H7 (cell line): ENCODE data around the gene SERPINA6. TPM values are rescaled to one million over a fixed set of nuclear protein-coding genes. Genes with fewer than 3 reads are reported as not detected.

Experiments
- DNase-seq: peaks from one replicate; pipeline ENCODE4 v3.0.0; 2012
- H3K27me3 ChIP-seq: 2 replicates; pipeline ENCODE4 v1.6.0; 2011; ENCODE audit warnings: mild to moderate bottlenecking, low read length; ENCODE audit not compliant: control insufficient read depth, insufficient read depth
- H3K36me3 ChIP-seq: replicated peaks from 2 replicates; pipeline ENCODE4 v1.5.1; 2011; ENCODE audit warnings: low read length; ENCODE audit not compliant: control insufficient read depth, insufficient read depth
- H3K4me3 ChIP-seq: 2 replicates; pipeline ENCODE4 v1.5.1; 2011; ENCODE audit warnings: low read depth, mild to moderate bottlenecking, control low read depth, low read length, moderate library complexity; ENCODE audit not compliant: insufficient read depth
- total RNA-seq: library from RNA; depleted of rRNA; stranded (reverse); fragments of >200 nt; shearing (Covaris generic); gene quantifications from 2 replicates; pipeline ENCODE4 v1.2.3, GENCODE V29; 2014

Gene SERPINA6
- total RNA-seq, 1 experiment from 2014 or later: not detected

DNA sequence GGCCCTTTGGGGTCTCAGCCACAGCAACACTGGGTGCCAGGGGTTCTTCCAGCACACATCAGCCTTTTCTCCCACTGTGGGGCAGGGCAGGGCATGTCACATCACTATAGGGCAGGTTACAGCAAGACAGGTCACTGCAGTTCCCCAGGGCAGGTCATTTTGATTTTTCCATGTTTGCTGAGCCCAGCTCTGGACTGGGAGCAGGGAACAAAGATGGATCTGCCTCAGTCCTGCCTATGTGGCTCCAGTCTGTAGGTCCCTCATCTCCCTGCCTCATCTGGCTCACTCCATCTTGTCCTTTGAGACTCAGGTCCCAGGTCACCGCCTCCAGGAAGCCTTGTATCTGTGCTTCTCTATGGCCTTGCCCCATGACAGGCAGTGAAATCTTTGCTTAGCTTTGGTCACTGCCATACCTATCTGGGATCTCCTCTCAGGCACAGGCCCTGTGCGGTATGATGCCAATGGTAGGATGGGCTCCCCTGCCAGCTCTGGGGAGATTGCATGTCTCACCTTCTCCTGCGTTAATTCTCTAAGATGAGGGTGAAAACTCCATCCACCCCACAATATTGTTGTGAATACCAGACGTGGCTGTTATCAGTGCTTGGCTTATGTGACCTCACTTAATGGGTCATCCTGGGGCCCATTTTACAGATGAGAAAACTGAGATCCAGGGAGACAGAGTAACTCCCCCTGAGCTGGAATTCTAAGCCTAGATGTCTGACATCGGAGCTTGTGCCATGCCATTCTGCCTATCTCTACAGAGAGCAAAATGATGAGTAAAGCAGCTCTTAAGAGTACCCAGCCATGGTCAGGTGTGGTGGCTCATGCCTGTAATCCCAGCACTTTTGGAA lies 1.5 kb downstream of the SERPINA6 start:
- H3K27me3 ChIP-seq: no peaks in the 10 kb centered on the region
- DNase-seq: no peak
- H3K36me3 ChIP-seq: no peaks in the 10 kb centered on the region
- no peak overlapping the region for H3K4me3 ChIP-seq

DNA sequence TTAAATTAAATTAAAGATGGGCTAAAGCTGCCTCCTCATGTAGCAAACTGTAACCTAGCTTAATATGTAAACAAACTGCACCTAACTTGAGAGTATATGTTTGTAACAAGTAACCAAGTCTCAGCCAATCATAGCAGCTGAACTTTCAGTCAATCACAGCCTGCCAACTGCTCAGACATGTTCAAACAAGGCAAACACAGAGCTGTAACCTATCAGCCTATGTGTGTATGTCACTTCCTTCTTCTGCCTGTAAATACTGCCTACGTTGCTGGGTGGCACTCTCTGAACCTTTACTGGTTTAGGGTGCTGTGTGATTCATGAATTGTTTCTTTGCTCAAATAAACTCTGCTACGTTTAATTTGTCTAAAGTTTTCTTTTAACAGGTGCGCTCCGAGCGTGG lies 2.9 kb downstream of the SERPINA6 start:
- no peak for DNase-seq
- Histone ChIP-seq H3K36me3 (no peaks in the 10 kb centered on the region), H3K27me3 (no peaks in the 10 kb centered on the region), H3K4me3 (no peak overlapping the region)

DNA sequence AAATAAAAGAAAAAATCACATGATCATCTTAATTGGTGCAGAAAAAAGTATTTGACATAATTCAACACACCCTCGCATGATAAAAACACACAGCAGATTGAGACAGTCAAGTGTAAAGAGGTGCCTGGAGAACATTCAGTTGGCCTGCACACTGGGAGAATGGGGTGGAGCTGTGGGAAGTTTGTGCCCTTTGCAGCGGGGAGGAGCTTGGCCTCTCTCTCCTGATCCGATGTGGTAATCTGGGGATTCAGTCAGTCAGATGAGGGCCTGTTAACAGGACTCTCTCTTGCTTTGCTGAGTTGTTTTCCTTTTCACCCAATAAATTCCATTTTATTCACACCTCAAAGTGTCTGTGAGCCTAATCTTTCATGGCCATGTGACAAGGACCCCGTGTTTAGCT lies 5.9 kb downstream of the SERPINA6 start:
- no peak for DNase-seq

DNA sequence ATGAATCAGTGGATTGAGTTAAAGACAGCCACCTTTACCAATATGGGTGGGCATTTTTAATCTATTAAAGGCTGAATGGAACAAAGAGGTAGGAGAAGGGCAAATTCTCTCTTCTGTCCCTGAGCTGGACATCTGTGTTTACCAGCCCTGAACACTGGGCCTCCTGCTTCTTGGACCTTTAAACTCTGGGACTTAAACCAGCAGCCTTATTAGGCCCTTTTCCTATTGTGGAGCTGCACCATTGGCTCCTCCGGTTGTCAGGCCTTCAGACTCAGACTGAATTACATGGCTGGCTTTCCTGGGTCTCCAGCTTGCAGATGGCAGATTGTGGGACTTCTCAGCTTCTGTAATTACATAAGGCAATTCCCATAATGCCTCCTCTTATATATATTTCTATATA lies 6.4 kb downstream of the SERPINA6 start:
- no peak for DNase-seq
- no peak overlapping the region for H3K4me3 ChIP-seq
- no peaks in the 10 kb centered on the region for H3K27me3 ChIP-seq
- H3K36me3 ChIP-seq: no peaks in the 10 kb centered on the region

More for the DNA sequence above, 5.9 kb downstream of the SERPINA6 start:
- H3K36me3 ChIP-seq: no peaks in the 10 kb centered on the region
- H3K4me3 ChIP-seq: no peak overlapping the region
- no peaks in the 10 kb centered on the region for H3K27me3 ChIP-seq

DNA sequence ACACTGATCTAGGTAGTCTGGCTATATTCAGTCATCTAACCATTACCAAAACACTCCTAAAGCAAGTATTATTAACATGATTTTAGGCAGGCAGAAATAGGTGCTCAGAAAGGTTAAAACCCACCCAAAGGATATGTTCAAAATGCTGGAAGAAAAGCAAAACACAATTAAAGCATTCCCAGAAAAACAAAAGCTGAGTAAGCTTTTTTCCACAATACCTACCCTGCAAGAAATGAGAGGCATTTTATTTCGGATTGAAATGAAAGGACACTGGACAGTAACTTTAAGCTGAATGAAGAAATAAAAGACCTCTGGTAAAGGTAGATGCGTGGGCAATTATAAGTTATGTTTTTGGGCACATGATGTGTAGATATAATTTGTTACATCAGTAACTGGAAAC lies 8.2 kb downstream of the SERPINA6 start:
- no peak for DNase-seq
- Histone ChIP-seq H3K36me3 (no peaks in the 10 kb centered on the region), H3K27me3 (no peaks in the 10 kb centered on the region), H3K4me3 (no peak overlapping the region)

DNA sequence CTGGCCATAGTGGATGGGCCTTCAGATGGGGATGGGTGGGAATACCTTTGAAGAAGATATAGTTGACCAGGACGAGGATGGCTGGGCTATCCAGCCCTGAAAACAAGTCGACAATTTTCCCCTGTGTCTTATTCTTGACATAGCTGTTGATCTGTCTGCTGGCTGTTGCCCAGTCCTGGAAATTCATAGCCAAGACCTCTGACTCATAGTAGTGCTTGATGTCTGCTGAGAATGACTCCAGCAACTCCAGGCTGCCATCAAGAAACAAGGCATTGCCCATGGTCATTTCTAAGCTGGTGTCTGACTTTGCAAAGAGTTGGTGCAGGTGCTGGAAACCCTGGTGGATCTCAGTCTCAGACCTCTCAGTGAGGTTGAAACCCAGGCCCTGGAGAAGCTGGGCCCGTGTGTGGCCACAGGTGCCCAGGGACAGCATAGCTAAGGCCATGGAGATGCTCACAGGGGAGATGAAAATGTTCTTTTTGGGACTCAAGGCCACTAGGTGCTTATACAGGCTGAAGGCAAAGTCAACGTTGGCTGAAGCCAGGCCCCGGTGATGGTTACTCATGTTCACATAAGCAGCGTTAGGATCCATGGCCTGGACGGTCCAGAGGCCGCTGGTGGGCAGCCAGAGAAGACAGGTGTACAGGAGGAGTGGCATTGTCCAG lies 9.0 kb downstream of the SERPINA6 start:
- Histone ChIP-seq H3K4me3 (no peak overlapping the region), H3K27me3 (no peaks in the 10 kb centered on the region), H3K36me3 (no peaks in the 10 kb centered on the region)
- DNase-seq: no peak

DNA sequence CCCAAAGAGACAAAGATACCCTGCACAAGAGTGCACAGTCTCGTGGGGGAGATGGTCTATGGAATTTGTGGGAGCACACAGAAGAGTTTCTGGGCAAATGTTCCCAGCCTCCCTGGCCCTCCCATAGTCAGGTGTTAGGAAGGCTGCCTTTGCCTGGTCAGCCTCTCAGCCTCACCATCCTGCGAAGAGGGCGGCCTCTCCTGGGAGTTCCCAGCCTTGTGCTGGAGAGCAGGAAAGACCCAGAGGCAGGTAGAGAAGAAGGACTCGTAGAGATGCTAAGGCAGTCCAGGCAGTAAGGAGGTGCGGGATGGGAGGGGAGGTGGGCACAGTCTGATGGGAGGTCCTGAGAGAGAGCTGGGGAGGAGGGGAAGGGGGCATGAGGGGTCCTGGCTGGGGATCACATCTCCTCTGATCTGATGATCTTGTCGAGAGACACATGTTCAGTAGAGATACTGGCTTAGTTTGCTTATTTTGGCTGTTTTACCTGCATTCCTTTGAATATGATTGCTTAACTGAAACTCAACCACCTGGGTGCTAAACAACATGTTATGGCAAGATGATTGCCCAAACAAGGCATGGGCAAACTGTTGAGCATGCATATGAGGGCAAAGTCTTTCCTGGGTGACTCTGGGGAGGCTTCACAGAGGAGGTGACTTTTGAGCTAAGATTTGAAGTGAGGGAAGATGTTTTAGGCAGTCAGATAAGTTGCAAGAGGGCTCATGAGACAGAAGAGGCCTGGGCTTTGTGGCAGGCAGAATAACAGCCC lies 10.5 kb downstream of the SERPINA6 start:
- no peak for DNase-seq
- Histone ChIP-seq H3K36me3 (no peaks in the 10 kb centered on the region), H3K27me3 (no peaks in the 10 kb centered on the region), H3K4me3 (no peak overlapping the region)

DNA sequence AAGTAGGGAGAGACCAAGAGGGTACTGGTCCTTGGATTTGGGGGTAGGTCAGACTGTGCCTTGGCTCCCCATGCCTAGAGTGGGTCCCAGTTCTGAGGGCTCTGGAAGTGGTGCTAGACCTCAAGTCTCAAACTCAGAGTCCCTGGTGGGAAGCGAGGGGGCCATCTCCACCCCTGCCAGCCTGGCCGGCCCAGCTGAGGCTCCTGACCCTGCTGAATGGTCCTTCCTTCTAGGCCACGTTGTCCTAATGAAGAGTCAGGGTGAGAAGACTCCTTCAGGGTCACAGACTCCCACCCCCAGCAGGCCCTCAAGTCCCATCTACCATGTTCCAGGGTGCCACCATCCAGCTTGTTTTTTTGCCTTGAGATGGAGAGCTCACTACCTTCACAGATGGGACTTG lies 12.9 kb downstream of the SERPINA6 start:
- H3K27me3 ChIP-seq: no peaks in the 10 kb centered on the region
- H3K36me3 ChIP-seq: no peaks in the 10 kb centered on the region
- no peak for DNase-seq
- no peak overlapping the region for H3K4me3 ChIP-seq

DNA sequence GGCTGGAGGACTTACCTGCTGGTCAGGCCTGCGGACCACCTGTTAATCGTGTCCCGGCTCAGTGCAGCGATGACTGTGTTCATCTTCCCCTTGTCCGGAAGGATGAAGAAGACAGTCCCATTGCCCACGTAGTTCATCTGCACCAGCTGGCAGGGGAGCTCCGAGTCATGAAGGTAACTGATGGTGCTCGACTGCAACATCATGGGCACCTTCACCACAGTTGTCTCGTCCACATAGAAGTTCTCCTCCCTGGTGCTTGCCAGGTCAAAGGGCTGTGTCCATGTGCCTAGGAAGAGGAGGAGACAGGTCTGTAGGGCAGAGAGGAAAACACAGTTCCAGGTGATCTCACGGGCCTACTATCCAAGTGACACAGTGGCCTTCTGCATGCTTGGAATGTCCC lies 13.4 kb downstream of the SERPINA6 start:
- no peak overlapping the region for H3K4me3 ChIP-seq
- H3K36me3 ChIP-seq: no peaks in the 10 kb centered on the region
- no peak for DNase-seq
- no peaks in the 10 kb centered on the region for H3K27me3 ChIP-seq

DNA sequence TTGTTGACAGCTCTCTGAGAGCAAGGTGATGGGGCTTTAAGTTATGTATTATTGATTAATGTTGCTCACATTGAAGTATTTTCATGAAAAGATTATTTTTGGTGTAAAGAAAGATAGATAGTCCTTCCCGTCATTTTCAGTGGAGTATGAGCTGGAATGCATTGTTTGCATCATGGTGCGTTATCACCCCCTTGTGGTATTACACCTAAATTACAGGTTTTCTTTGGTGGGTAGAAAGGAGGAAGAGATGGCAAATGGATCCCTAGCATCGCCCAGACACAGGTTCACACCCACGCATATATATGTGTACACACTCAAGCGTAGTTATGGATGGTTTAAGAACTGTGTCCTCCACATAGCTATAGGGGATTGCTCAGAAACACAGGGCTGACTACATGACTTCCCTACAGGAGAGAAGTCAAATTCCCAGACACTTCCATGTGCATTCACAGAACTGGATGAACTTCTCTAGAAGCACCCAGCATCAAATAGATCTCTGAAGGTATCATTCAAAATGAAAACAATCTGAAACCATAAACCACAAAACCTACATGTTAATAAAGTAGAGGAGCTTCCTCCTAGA lies 15.6 kb downstream of the SERPINA6 start:
- H3K36me3 ChIP-seq: no peaks in the 10 kb centered on the region
- peak; percentile 75 for DNase-seq
- no peaks in the 10 kb centered on the region for H3K27me3 ChIP-seq
- no peak overlapping the region for H3K4me3 ChIP-seq

DNA sequence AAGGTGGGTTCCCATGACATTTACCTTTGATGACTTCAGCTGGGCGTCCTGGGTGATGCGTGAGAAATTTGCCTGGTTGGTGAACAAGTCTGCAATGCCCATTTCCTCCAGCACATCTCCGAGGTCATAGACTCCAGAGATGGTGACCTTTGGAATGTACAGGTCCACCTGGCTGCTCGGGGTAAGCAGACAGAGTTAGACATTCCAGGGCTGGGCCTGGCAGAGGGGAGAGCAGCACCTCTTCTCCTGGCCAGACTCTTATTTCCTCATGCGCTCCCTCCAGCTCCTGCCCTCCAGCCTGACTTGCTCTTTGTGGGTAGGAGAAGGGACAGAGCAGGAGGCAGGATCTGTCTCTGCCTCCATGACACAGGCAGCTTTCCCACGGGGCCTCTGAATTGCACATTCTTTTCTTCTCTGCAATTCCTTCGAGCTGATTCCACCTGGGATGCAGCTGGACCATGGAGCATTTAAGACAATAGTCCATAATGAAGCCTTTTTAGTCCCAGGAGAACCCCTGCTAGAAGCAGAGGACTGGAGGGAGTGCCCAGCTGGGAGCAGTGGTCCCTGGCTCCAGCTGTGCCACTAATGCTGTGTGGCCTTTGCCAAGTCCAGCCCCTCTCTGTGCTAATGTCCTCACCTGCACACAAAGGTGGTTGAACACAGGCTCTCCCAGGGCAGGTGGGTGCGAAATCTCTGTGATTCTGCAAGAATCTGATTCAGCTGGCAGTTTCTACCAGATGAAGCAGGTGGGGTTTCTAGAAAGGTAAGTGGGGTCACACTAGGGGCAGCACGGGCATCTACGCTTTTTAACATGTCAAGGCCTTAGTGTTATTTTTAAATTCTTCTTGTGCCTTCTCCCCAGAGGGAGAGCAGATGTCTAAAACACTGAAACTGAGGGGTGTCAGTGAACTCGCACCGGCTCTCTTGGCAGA lies 16.8 kb downstream of the SERPINA6 start:
- H3K36me3 ChIP-seq: no peaks in the 10 kb centered on the region
- no peak overlapping the region for H3K4me3 ChIP-seq
- no peak for DNase-seq
- no peaks in the 10 kb centered on the region for H3K27me3 ChIP-seq

DNA sequence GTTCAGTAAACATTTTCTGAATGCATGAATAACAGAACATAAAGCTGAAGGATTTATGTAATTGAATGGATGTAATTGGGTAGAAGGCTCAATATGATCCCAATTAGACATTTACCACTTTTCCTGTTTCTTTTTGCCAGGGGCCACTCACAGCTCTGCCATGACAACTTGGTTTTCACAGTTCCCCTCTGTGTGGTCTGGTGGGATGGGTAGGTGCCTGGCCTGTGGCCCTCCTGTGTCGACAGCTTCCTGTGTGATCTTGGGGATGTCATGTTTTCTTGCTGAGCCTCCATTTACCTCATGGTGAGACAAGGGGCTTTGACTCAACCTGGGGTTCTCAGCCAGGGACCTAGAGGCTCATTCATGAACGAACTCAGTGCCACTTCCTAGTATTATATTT lies 17.5 kb downstream of the SERPINA6 start:
- DNase-seq: no peak
- no peaks in the 10 kb centered on the region for H3K36me3 ChIP-seq
- H3K27me3 ChIP-seq: no peaks in the 10 kb centered on the region
- H3K4me3 ChIP-seq: no peak overlapping the region

DNA sequence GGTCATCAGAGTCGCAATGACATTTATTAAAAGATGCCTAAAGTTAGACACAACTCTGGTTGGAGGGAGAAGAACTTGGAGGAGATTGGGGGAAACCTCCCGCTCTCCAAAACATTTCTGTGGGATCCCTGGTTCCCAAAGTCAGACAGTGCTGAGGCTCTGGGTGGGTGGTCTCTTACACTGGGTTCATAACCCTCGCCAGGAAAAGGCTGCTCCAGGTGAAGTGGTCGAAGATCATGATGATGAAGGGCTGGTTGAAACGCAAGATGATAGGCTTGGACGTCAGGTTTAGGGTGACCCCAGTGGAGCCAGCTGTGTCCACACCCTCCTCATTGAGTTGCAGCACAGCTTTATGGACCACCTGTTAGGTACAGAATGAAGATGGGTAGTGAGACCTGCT lies 18.9 kb downstream of the SERPINA6 start:
- Histone ChIP-seq H3K27me3 (no peaks in the 10 kb centered on the region), H3K4me3 (no peak overlapping the region), H3K36me3 (no peaks in the 10 kb centered on the region)
- no peak for DNase-seq

DNA sequence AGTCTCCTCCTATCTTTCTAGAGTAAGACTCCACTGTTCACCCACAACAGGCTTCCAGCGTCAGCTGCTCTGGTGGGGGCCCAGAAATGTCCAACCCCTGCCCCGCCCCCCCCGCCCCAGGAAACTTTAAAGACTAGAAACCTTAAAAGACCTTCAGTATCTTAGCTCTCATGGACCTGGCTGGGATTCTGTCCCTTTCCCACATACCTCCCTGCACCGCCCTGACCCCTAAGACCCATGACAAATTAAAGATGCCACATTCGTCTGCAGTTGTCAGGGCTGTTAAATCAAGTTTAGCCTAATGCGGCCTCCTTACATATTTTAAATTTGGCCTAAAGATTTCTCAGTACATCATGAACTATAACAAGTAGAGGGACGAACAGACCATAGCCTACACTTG lies 20.0 kb downstream of the SERPINA6 start:
- H3K36me3 ChIP-seq: no peaks in the 10 kb centered on the region
- H3K4me3 ChIP-seq: no peak overlapping the region
- DNase-seq: no peak
- no peaks in the 10 kb centered on the region for H3K27me3 ChIP-seq
